Nephron progenitor cell (in vitro differentiated cells): Measurements from ENCODE around the gene S100P.

Source experiments
- DNase-seq: peaks from one replicate; pipeline ENCODE4 v3.0.0; 2021
- H3K27ac Mint-ChIP-seq: 2 replicates; pipeline ENCODE4 v1.8.0; 2021; ENCODE audit warnings: mild to moderate bottlenecking, moderate library complexity, mixed read lengths
- H3K27me3 Mint-ChIP-seq: 2 replicates; pipeline ENCODE4 v1.8.0; 2021; ENCODE audit warnings: mild to moderate bottlenecking, low read depth, mixed read lengths; ENCODE audit not compliant: poor library complexity
- H3K36me3 Mint-ChIP-seq: 2 replicates; pipeline ENCODE4 v1.8.0; 2021; ENCODE audit warnings: low read depth, mixed read lengths
- H3K4me1 Mint-ChIP-seq: 2 replicates; pipeline ENCODE4 v1.8.0; 2021; ENCODE audit warnings: mixed read lengths
- H3K4me3 Mint-ChIP-seq: 2 replicates; pipeline ENCODE4 v1.8.0; 2021; ENCODE audit warnings: mild to moderate bottlenecking, moderate library complexity, mixed read lengths
- H3K9me3 Mint-ChIP-seq: 2 replicates; pipeline ENCODE4 v1.8.0; 2021; ENCODE audit warnings: mild to moderate bottlenecking, moderate library complexity, mixed read lengths
- CTCF ChIP-seq: fragments of 200-600 bp; sonication (generic); IDR thresholded peaks from 2 replicates; pipeline ENCODE4 v1.5.0; 2021; ENCODE audit warnings: antibody characterized with exemption

S100P gene

GRCh38 chr4:6727943-6728250 lies 34.2 kb downstream of the S100P start:
- DNase-seq: no peak
- Mint-ChIP-seq H3K27ac (no peak overlapping the region), H3K4me3 (no peak overlapping the region), H3K9me3 (no peaks in the 10 kb centered on the region), H3K27me3 (peaks cover 4% of the 10 kb centered on the region), H3K4me1 (peaks cover 31% of the 10 kb centered on the region), H3K36me3 (no peaks in the 10 kb centered on the region)
- no peak for TF ChIP-seq CTCF

GRCh38 chr4:6728320-6729029 lies 34.8 kb downstream of the S100P start:
- no peak for DNase-seq
- Mint-ChIP-seq H3K4me3 (no peak overlapping the region), H3K27ac (no peak overlapping the region), H3K27me3 (peaks cover 4% of the 10 kb centered on the region), H3K4me1 (peaks cover 32% of the 10 kb centered on the region), H3K36me3 (no peaks in the 10 kb centered on the region), H3K9me3 (no peaks in the 10 kb centered on the region)
- TF ChIP-seq CTCF: no peak

- H3K36me3 Mint-ChIP-seq: no peaks in the 10 kb centered on the region
- no peak for DNase-seq
- H3K9me3 Mint-ChIP-seq: no peaks in the 10 kb centered on the region
- no peak for TF ChIP-seq CTCF
- no peak overlapping the region for H3K27ac Mint-ChIP-seq
- no peak overlapping the region for H3K4me3 Mint-ChIP-seq
- peaks cover 6% of the 10 kb centered on the region for H3K27me3 Mint-ChIP-seq
- H3K4me1 Mint-ChIP-seq: peaks cover 37% of the 10 kb centered on the region
These were observed 37.1 kb downstream of the S100P start for GRCh38 chr4:6730603-6731317.

- Mint-ChIP-seq H3K9me3 (no peaks in the 10 kb centered on the region), H3K4me3 (no peak overlapping the region), H3K36me3 (no peaks in the 10 kb centered on the region), H3K27ac (no peak overlapping the region), H3K27me3 (peaks cover 6% of the 10 kb centered on the region), H3K4me1 (peaks cover 37% of the 10 kb centered on the region)
- no peak for DNase-seq
- TF ChIP-seq CTCF: no peak
These were observed 37.6 kb downstream of the S100P start for GRCh38 chr4:6731318-6731675.

- H3K4me3 Mint-ChIP-seq: no peak overlapping the region
- no peak for DNase-seq
- H3K27ac Mint-ChIP-seq: no peak overlapping the region
- no peaks in the 10 kb centered on the region for H3K9me3 Mint-ChIP-seq
- TF ChIP-seq CTCF: no peak
- peaks cover 34% of the 10 kb centered on the region for H3K4me1 Mint-ChIP-seq
- H3K36me3 Mint-ChIP-seq: no peaks in the 10 kb centered on the region
- peaks cover 6% of the 10 kb centered on the region for H3K27me3 Mint-ChIP-seq
These were observed 38.1 kb downstream of the S100P start for GRCh38 chr4:6731780-6732179.
